Caco-2 (cell line): ENCODE results near the gene PPM1H. TPM values are rescaled to one million over a fixed set of nuclear protein-coding genes. Genes with fewer than 3 reads are reported as not detected.

ENCODE experiments used
- BruUV-seq: library from RNA; stranded (reverse); fragments of 400-500 nt; replicated peaks from 2 replicates; lab custom pipeline; 2021; lab: Mats Ljungman, UMichigan
- CTCF ChIA-PET: fragments of 300-600 bp; sonication (Branson Sonifier 250); formaldehyde crosslinking; loops from one replicate; lab custom pipeline; 2022; ENCODE audit warnings: antibody characterized with exemption; lab: Charles Lee
- POLR2A ChIA-PET: fragments of 300-600 bp; sonication (Branson Sonifier 250); formaldehyde crosslinking; loops from one replicate; lab custom pipeline; 2022; ENCODE audit warnings: antibody characterized with exemption; lab: Charles Lee
- DNase-seq, 2 experiments: peaks; one replicate each; pipeline versions ENCODE4 v3.0.0 to v3.0.0-alpha.2; 2020 to 2022
- H3K27me3 ChIP-seq: replicated peaks from 2 replicates; pipeline ENCODE4 v1.6.0; 2011; ENCODE audit warnings: low read length; ENCODE audit not compliant: control insufficient read depth, insufficient read depth
- H3K36me3 ChIP-seq: 2 replicates; pipeline ENCODE4 v1.5.1; 2011; ENCODE audit warnings: low read length; ENCODE audit not compliant: control insufficient read depth, insufficient read depth
- H3K4me1 ChIP-seq: fragments of 250-450 bp; sonication (Bioruptor Pico); 2 replicates; pipeline ENCODE4 v1.5.1; 2020; ENCODE audit warnings: mild to moderate bottlenecking
- H3K4me3 ChIP-seq: 2 replicates; pipeline ENCODE4 v1.5.1; 2011; ENCODE audit warnings: low read depth, mild to moderate bottlenecking, control low read depth, low read length
- H3K9me3 ChIP-seq: fragments of 250-450 bp; sonication (Bioruptor Pico); 2 replicates; pipeline ENCODE4 v1.5.1; 2020; ENCODE audit warnings: mild to moderate bottlenecking, moderate library complexity
- H3K27ac Mint-ChIP-seq: one replicate; pipeline ENCODE4 v1.8.0; 2022; ENCODE audit warnings: mixed read lengths; ENCODE audit not compliant: unreplicated experiment
- H3K27me3 Mint-ChIP-seq: one replicate; pipeline ENCODE4 v1.8.0; 2022; ENCODE audit warnings: mixed read lengths; ENCODE audit not compliant: insufficient read depth, unreplicated experiment
- H3K36me3 Mint-ChIP-seq: one replicate; pipeline ENCODE4 v1.8.0; 2022; ENCODE audit warnings: mild to moderate bottlenecking, mixed read lengths; ENCODE audit not compliant: insufficient read depth, unreplicated experiment
- H3K4me1 Mint-ChIP-seq: one replicate; pipeline ENCODE4 v1.8.0; 2022; ENCODE audit warnings: low read depth, mixed read lengths; ENCODE audit not compliant: unreplicated experiment
- H3K4me3 Mint-ChIP-seq: one replicate; pipeline ENCODE4 v1.8.0; 2022; ENCODE audit warnings: mild to moderate bottlenecking, moderate library complexity, mixed read lengths; ENCODE audit not compliant: unreplicated experiment
- H3K9me3 Mint-ChIP-seq: one replicate; pipeline ENCODE4 v1.8.0; 2022; ENCODE audit warnings: mixed read lengths; ENCODE audit not compliant: unreplicated experiment
- CTCF ChIP-seq, 2 experiments: fragments of 200-600 bp in 1 of 2; IDR thresholded peaks; 1 replicate in 1 of 2; 2 replicates in 1 of 2; pipeline versions ENCODE4 v1.5.1 to v1.8.0; 2011 to 2022; ENCODE audit warnings: antibody characterized with exemption in 1 of 2, control low read depth in 1 of 2, inconsistent platforms in 1 of 2, low read depth in 1 of 2, low read length in 1 of 2, mild to moderate bottlenecking in 1 of 2, moderate library complexity in 1 of 2; ENCODE audit not compliant: insufficient read depth in 1 of 2, severe bottlenecking in 1 of 2, unreplicated experiment in 1 of 2
- intact Hi-C: fragments of 100-400 bp; cut with micrococcal nuclease; formaldehyde crosslinking; loops from one replicate; pipeline ENCODE4 v1.10.0; 2022; ENCODE audit not compliant: unreplicated experiment
- total RNA-seq: library from RNA; stranded (reverse); gene quantifications from 2 replicates; pipeline ENCODE4 v1.2.3, GENCODE V29; 2022

PPM1H gene
- total RNA-seq, 1 experiment from 2014 or later = 151 TPM

DNA sequence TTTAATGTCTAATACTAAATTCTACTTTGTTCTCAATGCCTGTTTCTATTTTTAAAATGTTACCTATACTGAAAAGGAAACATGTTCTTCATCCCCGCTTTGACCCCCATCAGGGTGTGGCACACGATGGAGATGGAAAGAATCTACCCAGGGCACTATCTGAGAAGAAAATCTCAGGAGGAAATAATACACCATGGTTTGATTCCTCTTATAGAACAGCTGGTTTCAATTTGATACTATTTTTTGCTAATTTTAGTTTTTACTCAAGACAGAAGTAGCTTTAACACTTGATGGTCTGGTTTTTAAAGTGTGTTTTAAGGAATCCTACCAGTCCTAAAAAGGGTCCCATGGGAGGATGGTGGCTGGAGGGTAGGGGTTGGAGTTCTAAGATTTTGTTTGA is 56.7 kb downstream of the PPM1H start:
- BruUV-seq = no TSS peak
- H3K9me3 Mint-ChIP-seq = no peaks in the 10 kb centered on the region
- POLR2A ChIA-PET = no interaction called here

GRCh38 chr12:62876938-62877548 is 57.9 kb downstream of the PPM1H start:
- BruUV-seq = no TSS peak
- Mint-ChIP-seq H3K27me3 (no peaks in the 10 kb centered on the region), H3K9me3 (no peaks in the 10 kb centered on the region), H3K4me3 (no peak overlapping the region), H3K27ac (peak overlapping the region; percentile 11), H3K4me1 (peaks cover 52% of the 10 kb centered on the region), H3K36me3 (peaks cover 85% of the 10 kb centered on the region)
- intact Hi-C loops = no loop called here
- Histone ChIP-seq H3K4me1 (peaks cover 55% of the 10 kb centered on the region), H3K36me3 (no peaks in the 10 kb centered on the region), H3K27me3 (no peaks in the 10 kb centered on the region), H3K4me3 (no peak overlapping the region), H3K9me3 (no peaks in the 10 kb centered on the region)
- TF ChIP-seq CTCF (IDR thresholded peaks at IDR 0.05; ENCODE audit: insufficient read depth in 1 of 2, low read depth in 1 of 2, low read length in 1 of 2, severe bottlenecking in 1 of 2, unreplicated experiment in 1 of 2) = no peak
- ChIA-PET POLR2A (no interaction called here), CTCF (no interaction called here)
- DNase-seq = no peak

More for the DNA sequence above, 56.7 kb downstream of the PPM1H start:
- Mint-ChIP-seq H3K27ac (no peak overlapping the region), H3K27me3 (no peaks in the 10 kb centered on the region), H3K36me3 (peaks cover 90% of the 10 kb centered on the region), H3K4me3 (no peak overlapping the region), H3K4me1 (peaks cover 51% of the 10 kb centered on the region)
- Histone ChIP-seq H3K4me3 (no peak overlapping the region), H3K36me3 (no peaks in the 10 kb centered on the region), H3K27me3 (no peaks in the 10 kb centered on the region), H3K4me1 (peaks cover 55% of the 10 kb centered on the region), H3K9me3 (no peaks in the 10 kb centered on the region)
- CTCF ChIA-PET = interaction anchor here (0.6 kb wide), 1 partner anchor 60 kb away, joined by 3 read pairs; no protein-coding TSS in a partner anchor
- DNase-seq = no peak
- no peak for TF ChIP-seq CTCF (IDR thresholded peaks at IDR 0.05; ENCODE audit: insufficient read depth in 1 of 2, low read depth in 1 of 2, low read length in 1 of 2, severe bottlenecking in 1 of 2, unreplicated experiment in 1 of 2)
- intact Hi-C loops = no loop called here

- ChIA-PET POLR2A (no interaction called here), CTCF (no interaction called here)
- Histone ChIP-seq H3K36me3 (no peaks in the 10 kb centered on the region), H3K4me1 (peaks cover 66% of the 10 kb centered on the region), H3K9me3 (no peaks in the 10 kb centered on the region), H3K4me3 (no peak overlapping the region), H3K27me3 (no peaks in the 10 kb centered on the region)
- no peak overlapping the region for H3K4me3 Mint-ChIP-seq
- peaks cover 85% of the 10 kb centered on the region for H3K36me3 Mint-ChIP-seq
- no peak for DNase-seq
- H3K9me3 Mint-ChIP-seq = no peaks in the 10 kb centered on the region
- H3K27me3 Mint-ChIP-seq = no peaks in the 10 kb centered on the region
- intact Hi-C loops = no loop called here
- peaks cover 47% of the 10 kb centered on the region for H3K4me1 Mint-ChIP-seq
- H3K27ac Mint-ChIP-seq = peak overlapping the region; percentile 21
- no TSS peak for BruUV-seq
- TF ChIP-seq CTCF (IDR thresholded peaks at IDR 0.05; ENCODE audit: insufficient read depth in 1 of 2, low read depth in 1 of 2, low read length in 1 of 2, severe bottlenecking in 1 of 2, unreplicated experiment in 1 of 2) = no peak
Observed at GRCh38 chr12:62873826-62874448, 61.0 kb downstream of the PPM1H start.
